H1 (cell line): ENCODE measurements around the gene NELL2. TPM values are rescaled to one million over a fixed set of nuclear protein-coding genes. Genes with fewer than 3 reads are reported as not detected.

Source experiments
- CTCF ChIA-PET: fragments of 300-600 bp; sonication (Branson Sonifier 250); formaldehyde crosslinking; loops from one replicate; lab custom pipeline; 2021; ENCODE audit not compliant: partially characterized antibody; lab: Charles Lee
- POLR2A ChIA-PET: fragments of 300-600 bp; sonication (Branson Sonifier 250); formaldehyde crosslinking; loops from one replicate; lab custom pipeline; 2021; ENCODE audit warnings: inconsistent platforms; ENCODE audit not compliant: partially characterized antibody; lab: Charles Lee
- DNase-seq, 2 experiments: peaks; one replicate each; pipeline versions ENCODE4 v3.0.0 to v3.0.0-alpha.2; 2010 to 2022; ENCODE audit warnings: low spot score in 2 of 2, low read depth in 1 of 2, mixed read lengths in 1 of 2
- FAIRE-seq: peaks from 2 replicates; lab custom pipeline; 2011; peaks lifted over from hg19 to GRCh38; lab: Jason Lieb, UNC
- H2AFZ ChIP-seq: 2 replicates; pipeline ENCODE4 v1.8.1; 2012; ENCODE audit warnings: low read length, inconsistent platforms
- H2AK5ac ChIP-seq: 2 replicates; pipeline ENCODE4 v1.6.1; 2013; ENCODE audit warnings: low read depth, low read length
- H2BK120ac ChIP-seq: replicated peaks from 2 replicates; pipeline ENCODE3; 2013; ENCODE audit warnings: low read depth, low read length, inconsistent platforms
- H2BK12ac ChIP-seq: 2 replicates; pipeline ENCODE4 v1.6.1; 2013; ENCODE audit warnings: low read depth, low read length
- H2BK15ac ChIP-seq: 2 replicates; pipeline ENCODE4 v1.6.1; 2013; ENCODE audit warnings: low read length
- H2BK20ac ChIP-seq: 2 replicates; pipeline ENCODE4 v1.6.1; 2013; ENCODE audit warnings: low read length
- H2BK5ac ChIP-seq: 2 replicates; pipeline ENCODE4 v1.6.1; 2013; ENCODE audit warnings: low read depth, low read length
- H3K14ac ChIP-seq: 2 replicates; pipeline ENCODE4 v1.6.1; 2013; ENCODE audit warnings: inconsistent platforms; ENCODE audit not compliant: insufficient read length
- H3K18ac ChIP-seq: 2 replicates; pipeline ENCODE4 v1.6.1; 2013; ENCODE audit warnings: low read length; ENCODE audit errors: extremely low read depth
- H3K23ac ChIP-seq: 2 replicates; pipeline ENCODE4 v1.6.1; 2013; ENCODE audit warnings: inconsistent platforms; ENCODE audit not compliant: insufficient read length
- H3K23me2 ChIP-seq: 2 replicates; pipeline ENCODE4 v1.6.1; 2013; ENCODE audit warnings: low read depth, low read length
- H3K27ac ChIP-seq: 2 replicates; pipeline ENCODE4 v1.6.1; 2011; ENCODE audit warnings: low read depth, low read length, inconsistent platforms
- H3K27me3 ChIP-seq, 4 experiments: replicated peaks in 1 of 4; 1 replicate in 1 of 4; 2 replicates in 3 of 4; pipeline versions ENCODE4 v1.6.1 to v1.8.1; 2011 to 2013; ENCODE audit warnings: low read length in 3 of 4, mild to moderate bottlenecking in 3 of 4, inconsistent platforms in 2 of 4, mixed read lengths in 2 of 4, moderate library complexity in 1 of 4; ENCODE audit not compliant: control insufficient read depth in 3 of 4, insufficient read depth in 3 of 4; ENCODE audit errors: extremely low read depth in 1 of 4
- H3K36me3 ChIP-seq, 4 experiments: 2 replicates each; pipeline versions ENCODE4 v1.6.1 to v1.8.1; 2011 to 2013; ENCODE audit warnings: mild to moderate bottlenecking in 4 of 4, low read length in 3 of 4, moderate library complexity in 2 of 4, control low read depth in 1 of 4, inconsistent platforms in 1 of 4; ENCODE audit not compliant: insufficient read depth in 4 of 4, control insufficient read depth in 2 of 4
- H3K4ac ChIP-seq: replicated peaks from 2 replicates; pipeline ENCODE3; 2013; ENCODE audit warnings: low read length, low read depth, mixed read lengths, inconsistent platforms; ENCODE audit not compliant: insufficient read length
- H3K4me1 ChIP-seq, 4 experiments: replicated peaks in 1 of 4; 1 replicate in 1 of 4; 2 replicates in 3 of 4; pipeline versions ENCODE4 v1.6.1 to v1.8.1; 2011 to 2013; ENCODE audit warnings: low read length in 3 of 4, inconsistent platforms in 2 of 4, mixed read lengths in 1 of 4; ENCODE audit not compliant: insufficient read depth in 4 of 4, control insufficient read depth in 3 of 4
- H3K4me2 ChIP-seq, 2 experiments: 2 replicates each; pipeline versions ENCODE4 v1.6.1 to v1.8.1; 2011 to 2013; ENCODE audit warnings: low read depth in 2 of 2, low read length in 2 of 2, control low read depth in 1 of 2, inconsistent platforms in 1 of 2, mild to moderate bottlenecking in 1 of 2; ENCODE audit not compliant: insufficient read depth in 1 of 2
- H3K4me3 ChIP-seq, 4 experiments: fragments of 200-600, 300-600 bp in 1 of 4; sonication (generic), shearing (Covaris generic), sonication (Bioruptor Twin) in 1 of 4; 2 replicates each; pipeline versions ENCODE4 v1.5.1 to v1.8.1; 2011 to 2016; ENCODE audit warnings: low read length in 4 of 4, low read depth in 3 of 4, control low read depth in 2 of 4, inconsistent platforms in 2 of 4, mild to moderate bottlenecking in 2 of 4, mixed read lengths in 1 of 4, moderate library complexity in 1 of 4; ENCODE audit not compliant: insufficient read depth in 2 of 4; ENCODE audit errors: extremely low read depth in 1 of 4
- H3K56ac ChIP-seq: replicated peaks from 2 replicates; pipeline ENCODE3; 2013; ENCODE audit warnings: low read depth, mild to moderate bottlenecking, mixed read lengths, low read length, inconsistent platforms; ENCODE audit not compliant: insufficient read length
- H3K79me1 ChIP-seq: 2 replicates; pipeline ENCODE4 v1.6.1; 2013; ENCODE audit warnings: low read depth, low read length, control low read depth
- H3K79me2 ChIP-seq, 2 experiments: 2 replicates each; pipeline versions ENCODE4 v1.6.1 to v1.8.1; 2012 to 2013; ENCODE audit warnings: low read length in 2 of 2, mild to moderate bottlenecking in 2 of 2, inconsistent platforms in 1 of 2; ENCODE audit not compliant: insufficient read depth in 2 of 2, control insufficient read depth in 1 of 2
- H3K9ac ChIP-seq, 4 experiments: replicated peaks in 1 of 4; 1 replicate in 1 of 4; 2 replicates in 3 of 4; pipeline versions ENCODE4 v1.6.1 to v1.8.1; 2011 to 2013; ENCODE audit warnings: low read depth in 3 of 4, low read length in 3 of 4, control low read depth in 2 of 4, mild to moderate bottlenecking in 2 of 4, moderate library complexity in 2 of 4, inconsistent platforms in 1 of 4; ENCODE audit errors: extremely low read depth in 1 of 4
- H3K9me3 ChIP-seq, 2 experiments: 2 replicates each; pipeline versions ENCODE4 v1.6.1 to v1.8.1; 2012 to 2013; ENCODE audit warnings: mild to moderate bottlenecking in 2 of 2, moderate library complexity in 2 of 2, control low read depth in 1 of 2, inconsistent platforms in 1 of 2, low read depth in 1 of 2, low read length in 1 of 2, mixed read lengths in 1 of 2; ENCODE audit not compliant: insufficient read depth in 2 of 2
- H4K20me1 ChIP-seq, 2 experiments: replicated peaks in 1 of 2; 2 replicates each; pipeline versions ENCODE3 to v1.8.1; 2011 to 2013; ENCODE audit warnings: inconsistent platforms in 2 of 2, low read length in 2 of 2, mild to moderate bottlenecking in 1 of 2; ENCODE audit not compliant: insufficient read depth in 2 of 2, control insufficient read depth in 1 of 2
- H4K5ac ChIP-seq: 2 replicates; pipeline ENCODE4 v1.6.1; 2013; ENCODE audit warnings: low read length, low read depth, mixed read lengths, inconsistent platforms; ENCODE audit not compliant: insufficient read length
- H4K8ac ChIP-seq: 2 replicates; pipeline ENCODE4 v1.8.0; 2013; ENCODE audit warnings: mild to moderate bottlenecking, moderate library complexity, low read length, inconsistent platforms; ENCODE audit not compliant: insufficient read depth; ENCODE audit errors: extremely low read depth
- H4K91ac ChIP-seq: replicated peaks from 2 replicates; pipeline ENCODE3; 2013; ENCODE audit warnings: low read length, mixed read lengths, inconsistent platforms; ENCODE audit not compliant: insufficient read length
- CREB1 ChIP-seq: IDR thresholded peaks from 2 replicates; pipeline ENCODE4 v1.6.1; 2012; ENCODE audit warnings: inconsistent platforms
- GABPA ChIP-seq: IDR thresholded peaks from 2 replicates; pipeline ENCODE4 v1.6.1; 2011; ENCODE audit warnings: mild to moderate bottlenecking, low read length, moderate library complexity, borderline replicate concordance; ENCODE audit not compliant: insufficient read depth
- HDAC2 ChIP-seq, 2 experiments: fragments of 300-600 bp in 1 of 2; sonication (generic) in 1 of 2; IDR thresholded peaks; 2 replicates each; pipeline ENCODE4 v1.6.1; 2011 to 2012; ENCODE audit warnings: low read depth in 2 of 2, low read length in 2 of 2, mild to moderate bottlenecking in 2 of 2, moderate library complexity in 2 of 2, borderline replicate concordance in 1 of 2, inconsistent platforms in 1 of 2
- KDM1A ChIP-seq: fragments of 200-600, 300-600 bp; sonication (generic); IDR thresholded peaks from 2 replicates; pipeline ENCODE4 v1.7.1; 2016; ENCODE audit warnings: mild to moderate bottlenecking, low read length, borderline replicate concordance
- RAD21 ChIP-seq, 2 experiments: IDR thresholded peaks in 1 of 2; conservative IDR thresholded peaks in 1 of 2; 2 replicates each; pipeline ENCODE4 v1.6.1; 2011; ENCODE audit warnings: low read depth in 2 of 2, low read length in 2 of 2, improper control_type of control experiment in 1 of 2, inconsistent platforms in 1 of 2, mild to moderate bottlenecking in 1 of 2, moderate library complexity in 1 of 2
- RFX5 ChIP-seq: IDR thresholded peaks from 2 replicates; pipeline ENCODE4 v1.6.1; 2011; ENCODE audit warnings: low read depth, low read length, improper control_type of control experiment, borderline replicate concordance
- RNF2 ChIP-seq: fragments of 200-900, 300-1000 bp; sonication (generic); IDR thresholded peaks from 2 replicates; pipeline ENCODE4 v1.7.1; 2016; ENCODE audit warnings: borderline replicate concordance, low read depth, mild to moderate bottlenecking, antibody characterized with exemption, low read length; ENCODE audit not compliant: poor library complexity, severe bottlenecking; ENCODE audit errors: missing control alignments
- SIN3A ChIP-seq, 2 experiments: IDR thresholded peaks in 1 of 2; conservative IDR thresholded peaks in 1 of 2; 2 replicates each; pipeline ENCODE4 v1.6.1; 2011 to 2012; ENCODE audit warnings: low read length in 2 of 2, improper control_type of control experiment in 1 of 2, low read depth in 1 of 2, mild to moderate bottlenecking in 1 of 2
- SP1 ChIP-seq: IDR thresholded peaks from 2 replicates; pipeline ENCODE4 v1.6.1; 2011; ENCODE audit warnings: low read depth, low read length
- SP2 ChIP-seq: IDR thresholded peaks from 2 replicates; pipeline ENCODE4 v1.6.1; 2012; ENCODE audit warnings: mild to moderate bottlenecking, low read length, inconsistent platforms
- SUZ12 ChIP-seq: fragments of 200-600 bp; sonication (generic); IDR thresholded peaks from 2 replicates; pipeline ENCODE4 v1.6.1; 2012; ENCODE audit warnings: mild to moderate bottlenecking, inconsistent platforms, low read length, moderate library complexity, mixed read lengths
- TCF12 ChIP-seq: IDR thresholded peaks from 2 replicates; pipeline ENCODE4 v1.6.1; 2011; ENCODE audit warnings: low read depth, mild to moderate bottlenecking, low read length
- WGBS, 2 experiments: shearing (Covaris generic) in 1 of 2; methylation state at CpG; one replicate each; pipeline versions ENCODE4 v1.1.6 to v1.1.7; 2013 to 2015; ENCODE audit warnings: low lambda C conversion rate in 2 of 2, mixed read lengths in 2 of 2, inconsistent platforms in 1 of 2, low coverage in 1 of 2, missing lambda C conversion rate in 1 of 2; ENCODE audit not compliant: insufficient replicate concordance in 2 of 2, insufficient coverage in 1 of 2, insufficient read length in 1 of 2; ENCODE audit errors: extremely low coverage in 1 of 2, missing lambda C conversion rate in 1 of 2; 5-methylcytosine and 5-hydroxymethylcytosine counted together
- polyA plus RNA-seq, 7 experiments: library from polyadenylated mRNA; depleted of rRNA in 3 of 7; stranded (reverse) in 5 of 7; unstranded in 2 of 7; fragments of >200 nt in 5 of 7; fragments of 200-250 nt in 2 of 7; gene quantifications; 1 replicate in 5 of 7; 2 replicates in 1 of 7; 4 replicates in 1 of 7; pipeline versions ENCODE4 v1.2.1 to v1.2.3, GENCODE V29; 2011 to 2013; ENCODE audit warnings: missing spikeins in 2 of 7, mixed read lengths in 2 of 7
- total RNA-seq: library from RNA; stranded (reverse); fragmentation: NEBNext Ultra II Directional; extraction: Animal tissue kit (Norgen Biotek cat#: 25700); gene quantifications from 2 replicates; pipeline ENCODE4 v1.2.1, GENCODE V29; 2021

Gene NELL2
- total and polyA plus RNA-seq, 2 of the 8 experiments (the other 6 are each of a cell fraction or from before 2014, with no cell fraction given) = 54.2 to 56.8 TPM

DNA sequence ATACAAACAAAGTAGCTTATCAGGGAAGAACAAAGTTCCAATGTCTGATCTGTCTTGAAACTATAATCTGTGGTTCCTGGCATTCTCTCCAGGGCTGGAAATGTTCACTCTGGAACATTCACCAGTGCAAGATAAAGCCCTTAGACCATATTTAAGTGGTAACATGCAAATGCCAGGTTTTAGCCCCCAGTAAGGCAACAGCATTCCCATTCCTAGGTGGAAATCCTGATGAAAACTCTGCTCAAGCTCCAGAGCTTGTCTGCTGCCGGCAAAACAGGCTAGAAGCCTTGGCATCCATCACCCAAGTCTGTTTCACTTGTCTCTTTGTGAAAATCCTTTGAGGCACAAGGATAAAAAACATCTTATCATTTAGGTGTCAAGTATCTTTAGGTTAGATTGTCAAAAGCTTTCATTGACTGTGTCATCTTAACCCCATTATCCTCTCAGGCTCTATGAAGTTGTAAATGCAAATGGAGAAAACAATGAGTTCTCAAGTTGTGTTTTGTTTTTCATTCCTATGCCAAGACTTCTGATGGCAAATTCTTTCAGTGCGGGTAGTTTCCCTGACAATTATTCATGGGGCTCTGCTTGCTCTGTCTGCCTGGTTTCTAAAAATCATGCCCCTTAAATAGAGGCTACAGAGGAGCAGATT lies 344.7 kb downstream of the NELL2 start:
- Histone ChIP-seq H2AK5ac (no peak overlapping the region), H3K23me2 (no peaks in the 10 kb centered on the region; the same call in none of the 2 replicates), H4K8ac (no peak overlapping the region), H4K20me1 (no peaks in the 10 kb centered on the region), H3K79me1 (no peaks in the 10 kb centered on the region), H4K5ac (no peak overlapping the region), H3K27ac (no peak overlapping the region), H3K4me1 (peaks cover 0 to 5% (median 2%) of the 10 kb centered on the region in 4 experiments; a peak in 2 of 7 replicates), H2BK5ac (no peak overlapping the region), H3K18ac (no peak overlapping the region), H3K27me3 (no peaks in the 10 kb centered on the region), H3K56ac (no peak overlapping the region), H2BK15ac (no peak overlapping the region), H3K79me2 (no peaks in the 10 kb centered on the region), H2AFZ (no peak overlapping the region), H3K23ac (no peak overlapping the region), H3K9me3 (no peaks in the 10 kb centered on the region; a peak in 1 of 4 replicates), H2BK12ac (no peak overlapping the region), H3K14ac (no peak overlapping the region), H2BK120ac (no peak overlapping the region), H3K4me3 (no peak overlapping the region), H3K4ac (no peak overlapping the region), H3K9ac (no peak overlapping the region), H2BK20ac (no peak overlapping the region), H4K91ac (no peak overlapping the region), H3K36me3 (no peaks in the 10 kb centered on the region), H3K4me2 (peak overlapping the region; percentile 22 to 29; a peak in 1 of 4 replicates)
- FAIRE-seq (peak; percentile 73), DNase-seq (no peak)
- 50% methylated on average over 2 of the region's 2 CpGs; no CpG with 5 or more reads in 1 of the 2 experiments for WGBS, 2 experiments
- ChIA-PET CTCF (no interaction called here), POLR2A (no interaction called here)
- TF ChIP-seq SP1 (no peak), HDAC2 (IDR thresholded peaks at IDR 0.05; ENCODE audit: borderline replicate concordance in 1 of 2, low read depth in 2 of 2, low read length in 2 of 2) (no peak), SP2 (no peak), SUZ12 (no peak), SIN3A (conservative IDR thresholded peaks at IDR 0.05 in 1 of 2, IDR thresholded peaks at IDR 0.05 in 1 of 2; ENCODE audit: low read depth in 1 of 2, low read length in 2 of 2) (no peak), TCF12 (no peak), GABPA (no peak), CREB1 (no peak), RNF2 (no peak), KDM1A (no peak), RAD21 (IDR thresholded peaks at IDR 0.05 in 1 of 2, conservative IDR thresholded peaks at IDR 0.05 in 1 of 2; ENCODE audit: low read depth in 2 of 2, low read length in 2 of 2) (no peak), RFX5 (no peak)
